KOPT-K1 (cell line): ENCODE data around the gene TATDN2.

Experiments
- H3K27ac ChIP-seq: fragments of 200-600 bp; sonication (generic); 2 replicates; pipeline ENCODE4 v1.5.1; 2016; ENCODE audit warnings: antibody characterized with exemption, mild to moderate bottlenecking, low read depth, low read length; ENCODE audit not compliant: poor library complexity, severe bottlenecking
- H3K36me3 ChIP-seq: fragments of 200-600 bp; sonication (generic); 2 replicates; pipeline ENCODE4 v1.5.1; 2017; ENCODE audit warnings: antibody characterized with exemption, mild to moderate bottlenecking, low read length, moderate library complexity; ENCODE audit not compliant: insufficient read depth
- H3K9me3 ChIP-seq: fragments of 200-600 bp; sonication (generic); 2 replicates; pipeline ENCODE4 v1.5.1; 2017; ENCODE audit warnings: antibody characterized with exemption, low read length, mild to moderate bottlenecking; ENCODE audit not compliant: insufficient read depth, poor library complexity, severe bottlenecking

TATDN2 gene

GRCh38 chr3:10272977-10273376, 24.7 kb downstream of the TATDN2 start:
- Histone ChIP-seq H3K36me3 (peaks cover 100% of the 10 kb centered on the region), H3K27ac (no peak overlapping the region), H3K9me3 (no peaks in the 10 kb centered on the region)

- H3K27ac ChIP-seq, result no peak overlapping the region
- peaks cover 100% of the 10 kb centered on the region for H3K36me3 ChIP-seq
- no peaks in the 10 kb centered on the region for H3K9me3 ChIP-seq
Observed at GRCh38 chr3:10273702-10274305, 25.5 kb downstream of the TATDN2 start.

- Histone ChIP-seq H3K9me3 (no peaks in the 10 kb centered on the region), H3K27ac (no peak overlapping the region), H3K36me3 (peaks cover 100% of the 10 kb centered on the region)
Observed at GRCh38 chr3:10274601-10275000, 26.3 kb downstream of the TATDN2 start.

DNA sequence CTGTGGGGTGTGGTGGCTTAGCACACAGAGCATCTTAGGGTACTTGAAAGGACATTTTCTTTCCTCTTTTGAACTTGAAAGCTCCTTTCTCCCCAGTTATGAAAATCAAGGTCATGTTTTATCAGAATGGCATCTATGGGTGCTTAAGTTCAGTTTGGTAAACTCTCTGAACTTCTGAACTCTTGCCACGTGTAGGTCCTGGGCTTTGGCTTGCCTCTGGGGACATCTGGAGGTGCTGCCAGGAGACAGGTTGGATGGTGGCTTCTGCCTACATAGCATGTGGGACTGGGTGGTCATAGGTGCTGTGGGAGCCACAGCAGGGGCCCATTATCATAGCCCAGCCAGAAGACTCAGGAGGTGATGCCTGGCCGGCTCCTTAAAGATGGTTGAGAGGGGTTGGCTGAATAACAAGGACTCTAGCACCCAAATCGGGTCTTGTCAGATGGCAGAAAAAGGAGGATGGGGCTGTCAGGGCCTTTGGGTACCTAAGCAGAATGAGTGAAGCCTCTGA, 28.9 kb downstream of the TATDN2 start:
- Histone ChIP-seq H3K9me3 (no peaks in the 10 kb centered on the region), H3K36me3 (peaks cover 100% of the 10 kb centered on the region), H3K27ac (no peak overlapping the region)

- Histone ChIP-seq H3K36me3 (peaks cover 100% of the 10 kb centered on the region), H3K27ac (no peak overlapping the region), H3K9me3 (no peaks in the 10 kb centered on the region)
Observed at GRCh38 chr3:10278501-10278900, 30.2 kb downstream of the TATDN2 start.

GRCh38 chr3:10279384-10280176, 31.3 kb downstream of the TATDN2 start:
- H3K27ac ChIP-seq, result no peak overlapping the region
- no peaks in the 10 kb centered on the region for H3K9me3 ChIP-seq
- H3K36me3 ChIP-seq, result peaks cover 100% of the 10 kb centered on the region

DNA sequence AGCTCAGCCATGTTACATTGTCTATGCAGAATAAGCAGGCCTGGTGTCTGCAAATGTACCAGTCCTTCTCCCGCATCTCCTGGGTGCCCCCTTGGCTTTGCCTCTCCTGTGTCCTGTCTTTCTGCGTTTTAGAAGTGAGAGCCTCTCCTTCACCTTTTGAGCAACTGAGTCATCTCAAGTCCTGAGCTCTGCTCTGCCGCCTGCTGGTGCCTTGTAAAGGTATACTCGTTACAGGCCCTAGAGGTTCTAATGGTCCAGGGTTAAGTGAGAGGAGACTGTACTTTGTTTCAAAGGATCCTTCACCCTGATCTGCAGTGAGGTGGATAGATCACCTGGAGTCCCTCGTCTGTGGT, 31.9 kb downstream of the TATDN2 start:
- Histone ChIP-seq H3K9me3 (no peaks in the 10 kb centered on the region), H3K27ac (no peak overlapping the region), H3K36me3 (peaks cover 100% of the 10 kb centered on the region)

- Histone ChIP-seq H3K36me3 (peaks cover 99% of the 10 kb centered on the region), H3K9me3 (no peaks in the 10 kb centered on the region), H3K27ac (no peak overlapping the region)
Observed at GRCh38 chr3:10280571-10280970, 32.3 kb downstream of the TATDN2 start.

DNA sequence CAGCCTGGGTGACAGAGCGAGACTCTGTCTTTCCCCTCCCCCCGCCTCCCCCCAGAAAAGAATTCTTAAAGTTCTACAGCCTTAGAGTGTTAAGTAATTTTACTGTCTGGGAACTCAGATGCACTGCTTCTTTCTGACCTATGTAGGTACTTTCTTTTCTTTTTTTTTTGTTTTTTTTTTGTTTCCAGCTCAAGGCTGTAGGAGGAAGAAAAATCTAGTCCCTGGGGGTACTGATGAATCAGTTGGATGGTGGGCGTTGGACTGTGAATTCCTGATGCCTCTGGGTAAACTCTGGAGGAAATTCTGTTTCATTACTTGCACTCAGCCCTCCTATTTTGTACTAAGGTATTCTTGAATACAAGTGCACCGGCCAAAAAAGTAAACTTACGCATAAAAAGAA, 33.7 kb downstream of the TATDN2 start:
- H3K36me3 ChIP-seq, result peaks cover 99% of the 10 kb centered on the region

DNA sequence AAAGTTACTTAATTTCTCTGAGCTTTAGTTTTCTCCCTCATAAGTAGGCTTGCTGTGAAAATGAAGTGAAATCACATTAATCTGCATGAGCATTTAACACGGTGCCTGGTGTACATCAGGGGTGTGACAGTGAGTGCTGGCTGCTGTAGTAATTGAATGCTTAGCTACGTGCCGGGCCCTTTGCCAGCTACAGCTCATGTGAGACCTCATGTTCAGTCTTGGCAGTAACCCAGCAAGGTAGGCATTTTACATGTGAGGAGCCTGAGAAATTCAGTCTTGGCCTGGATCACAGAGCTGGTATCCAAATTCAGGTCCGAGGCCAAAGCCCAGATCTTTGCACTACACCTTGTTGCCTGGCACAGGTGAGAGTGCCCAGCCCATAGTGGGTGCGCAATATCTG, 35.4 kb downstream of the TATDN2 start:
- Histone ChIP-seq H3K36me3 (peaks cover 99% of the 10 kb centered on the region), H3K27ac (no peak overlapping the region), H3K9me3 (no peaks in the 10 kb centered on the region)

More for the DNA sequence above, 33.7 kb downstream of the TATDN2 start:
- H3K27ac ChIP-seq, result no peak overlapping the region
- no peaks in the 10 kb centered on the region for H3K9me3 ChIP-seq

- no peak overlapping the region for H3K27ac ChIP-seq
- H3K9me3 ChIP-seq, result no peaks in the 10 kb centered on the region
- peaks cover 99% of the 10 kb centered on the region for H3K36me3 ChIP-seq
Observed at GRCh38 chr3:10284496-10284895, 36.2 kb downstream of the TATDN2 start.

DNA sequence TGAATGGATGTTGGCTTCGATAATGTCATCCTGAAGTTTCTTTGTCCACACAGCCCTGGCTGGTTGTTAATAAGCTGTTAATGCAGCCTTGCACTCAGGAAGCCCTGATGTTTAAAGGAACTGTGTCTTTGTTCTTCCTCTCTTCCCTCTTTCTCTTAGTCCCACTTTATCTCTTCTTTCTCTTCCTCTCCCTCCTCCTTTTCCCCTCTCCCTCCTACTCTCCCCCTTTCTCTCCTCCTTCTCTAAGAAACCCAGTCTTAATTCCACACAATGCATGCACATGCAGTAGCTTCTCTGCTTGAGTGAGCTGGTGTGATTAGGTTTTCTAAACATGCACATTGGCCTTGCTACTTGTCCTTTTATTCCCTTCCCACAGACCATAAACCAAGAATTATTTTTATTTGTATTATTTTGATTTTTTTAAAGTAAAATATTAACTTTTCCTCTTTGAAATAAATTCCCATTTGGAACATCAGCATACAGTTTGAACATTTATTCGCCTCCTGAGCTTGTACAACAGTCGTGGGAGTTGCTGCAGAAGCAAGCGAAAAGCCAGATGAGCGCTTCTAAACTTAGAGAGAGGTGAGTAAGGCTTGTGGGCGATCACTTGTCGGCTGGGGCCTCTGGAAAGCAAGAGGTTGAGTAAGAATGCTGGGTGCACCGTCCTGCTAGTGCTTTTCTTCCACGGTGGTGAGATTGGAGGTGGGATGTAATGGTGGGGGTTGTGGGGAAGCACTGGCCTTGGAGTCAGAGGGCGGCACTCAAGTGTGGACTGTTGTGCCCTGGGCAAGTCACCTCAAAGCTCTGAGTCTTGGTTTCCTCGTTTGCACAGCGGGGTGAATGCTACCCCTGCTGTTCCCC, 37.2 kb downstream of the TATDN2 start:
- Histone ChIP-seq H3K36me3 (peaks cover 99% of the 10 kb centered on the region), H3K9me3 (no peaks in the 10 kb centered on the region), H3K27ac (no peak overlapping the region)

DNA sequence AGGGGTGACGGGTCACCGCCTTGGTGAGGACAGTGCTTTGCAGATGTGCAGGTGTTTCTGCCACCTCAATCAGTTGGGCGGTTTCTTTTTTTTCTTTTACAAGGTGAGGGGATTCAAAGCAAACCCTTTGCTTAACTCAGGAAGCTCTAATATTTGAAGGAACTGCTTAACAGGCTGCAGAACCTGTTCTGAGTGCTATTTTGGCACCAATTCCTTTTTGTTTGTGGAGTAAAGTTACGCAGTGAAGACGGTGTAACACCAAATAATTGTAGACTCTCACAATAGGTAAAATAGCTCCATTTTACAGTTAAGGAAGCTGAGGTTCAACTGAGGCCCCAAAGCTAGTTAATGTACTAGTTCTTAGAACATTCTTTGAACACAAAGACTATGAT, 37.9 kb downstream of the TATDN2 start:
- H3K36me3 ChIP-seq, result peaks cover 99% of the 10 kb centered on the region
- no peak overlapping the region for H3K27ac ChIP-seq
- H3K9me3 ChIP-seq, result no peaks in the 10 kb centered on the region

GRCh38 chr3:10286596-10287295, 38.5 kb downstream of the TATDN2 start:
- Histone ChIP-seq H3K27ac (no peak overlapping the region), H3K9me3 (no peaks in the 10 kb centered on the region), H3K36me3 (peaks cover 99% of the 10 kb centered on the region)
